SK-N-SH treated with all-trans-retinoic acid at 6 μM for 48 hours (cell line): ENCODE results near the gene CAMTA2.

Experiments
- ATAC-seq: fragments of 200-7000 bp; cut with Tn5 transposase; 3 replicates; pipeline ENCODE4 v1.9.1; 2020; ENCODE audit warnings: mild to moderate bottlenecking, moderate library complexity
- ARNTL ChIP-seq: fragments of 450-650 bp; formaldehyde crosslinking; IDR thresholded peaks from 2 replicates; pipeline ENCODE4 v1.5.0; 2020; ENCODE audit warnings: low read depth, mild to moderate bottlenecking, moderate library complexity, borderline replicate concordance
- BACH2 ChIP-seq: fragments of 250-450 bp; sonication (Bioruptor Pico); IDR thresholded peaks from 2 replicates; pipeline ENCODE4 v1.9.0; 2021; ENCODE audit warnings: mild to moderate bottlenecking, borderline replicate concordance
- CSDC2 ChIP-seq: fragments of 250-450 bp; sonication (Bioruptor Pico); IDR thresholded peaks from 2 replicates; pipeline ENCODE4 v1.5.0; 2020; ENCODE audit warnings: mild to moderate bottlenecking, moderate library complexity
- ESRRG ChIP-seq: fragments of 250-450 bp; sonication (Bioruptor Pico); IDR thresholded peaks from 2 replicates; pipeline ENCODE4 v1.6.1; 2021; ENCODE audit warnings: mild to moderate bottlenecking
- GLIS3 ChIP-seq: fragments of 250-450 bp; sonication (Bioruptor Pico); IDR thresholded peaks from 2 replicates; pipeline ENCODE4 v1.5.0; 2020; ENCODE audit warnings: mild to moderate bottlenecking, moderate library complexity
- POU6F1 ChIP-seq: fragments of 250-450 bp; sonication (Bioruptor Pico); IDR thresholded peaks from 2 replicates; pipeline ENCODE4 v1.8.0; 2021; ENCODE audit warnings: low read depth, mild to moderate bottlenecking, moderate library complexity, borderline replicate concordance
- PPARA ChIP-seq: fragments of 250-450 bp; sonication (Bioruptor Pico); IDR thresholded peaks from 2 replicates; pipeline ENCODE4 v1.5.0; 2020; ENCODE audit warnings: mild to moderate bottlenecking, borderline replicate concordance
- RARB ChIP-seq: fragments of 250-450 bp; sonication (Bioruptor Pico); IDR thresholded peaks from 2 replicates; pipeline ENCODE4 v1.8.0; 2021; ENCODE audit warnings: mild to moderate bottlenecking, moderate library complexity
- ZFP3 ChIP-seq: fragments of 250-450 bp; sonication (Bioruptor Pico); IDR thresholded peaks from 2 replicates; pipeline ENCODE4 v1.5.0; 2020; ENCODE audit warnings: mild to moderate bottlenecking, moderate library complexity
- ZFP30 ChIP-seq: fragments of 450-650 bp; formaldehyde crosslinking; IDR thresholded peaks from 2 replicates; pipeline ENCODE4 v1.5.0; 2022; ENCODE audit warnings: mild to moderate bottlenecking, moderate library complexity
- ZNF565 ChIP-seq: fragments of 450-650 bp; formaldehyde crosslinking; conservative IDR thresholded peaks from 2 replicates; pipeline ENCODE4 v1.5.0; 2020; ENCODE audit warnings: low read depth, mild to moderate bottlenecking, moderate library complexity
- ZNF8 ChIP-seq: fragments of 450-650 bp; formaldehyde crosslinking; IDR thresholded peaks from 2 replicates; pipeline ENCODE4 v1.5.0; 2020; ENCODE audit warnings: mild to moderate bottlenecking, moderate library complexity
- TF ChIP-seq, protein P1 (sequence below): fragments of 250-450 bp; sonication (Bioruptor Pico); IDR thresholded peaks from 2 replicates; pipeline ENCODE4 v1.5.1; 2020; ENCODE audit warnings: low read depth, mild to moderate bottlenecking, moderate library complexity
- TF ChIP-seq, protein P2 (sequence below): fragments of 250-450 bp; sonication (Bioruptor Pico); IDR thresholded peaks from 2 replicates; pipeline ENCODE4 v1.5.0; 2020; ENCODE audit warnings: mild to moderate bottlenecking, moderate library complexity
- TF ChIP-seq, protein P3 (sequence below): fragments of 250-450 bp; sonication (Bioruptor Pico); IDR thresholded peaks from 2 replicates; pipeline ENCODE4 v1.8.0; 2020; ENCODE audit warnings: mild to moderate bottlenecking, moderate library complexity, borderline replicate concordance

The CAMTA2 gene

GRCh38 chr17:4968486-4969046 lies 18.9 kb downstream of the CAMTA2 start (continued):
- no peak for TF ChIP-seq ZNF8 (CRISPR knock-in tag)
- no peak for TF ChIP-seq CSDC2 (CRISPR knock-in tag)
- no peak for TF ChIP-seq PPARA (CRISPR knock-in tag)

GRCh38 chr17:4967539-4968485 lies 19.7 kb downstream of the CAMTA2 start, which contains the start of gene SPAG7:
Gene SPAG7 (minus strand): TSS chr17:4967817. CDS start chr17:4967804, 13 bp downstream.
- peak; percentile 72 for ATAC-seq
- TF ChIP-seq, protein P1, sequence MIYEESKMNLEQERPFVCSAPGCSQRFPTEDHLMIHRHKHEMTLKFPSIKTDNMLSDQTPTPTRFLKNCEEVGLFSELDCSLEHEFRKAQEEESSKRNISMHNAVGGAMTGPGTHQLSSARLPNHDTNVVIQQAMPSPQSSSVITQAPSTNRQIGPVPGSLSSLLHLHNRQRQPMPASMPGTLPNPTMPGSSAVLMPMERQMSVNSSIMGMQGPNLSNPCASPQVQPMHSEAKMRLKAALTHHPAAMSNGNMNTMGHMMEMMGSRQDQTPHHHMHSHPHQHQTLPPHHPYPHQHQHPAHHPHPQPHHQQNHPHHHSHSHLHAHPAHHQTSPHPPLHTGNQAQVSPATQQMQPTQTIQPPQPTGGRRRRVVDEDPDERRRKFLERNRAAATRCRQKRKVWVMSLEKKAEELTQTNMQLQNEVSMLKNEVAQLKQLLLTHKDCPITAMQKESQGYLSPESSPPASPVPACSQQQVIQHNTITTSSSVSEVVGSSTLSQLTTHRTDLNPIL (CRISPR knock-in tag): no peak
- no peak for TF ChIP-seq RARB (CRISPR knock-in tag)
- TF ChIP-seq POU6F1: 0 out of 2 replicates have a peak, but pooled peaks have one; percentile 55
- TF ChIP-seq CSDC2 (CRISPR knock-in tag): no peak

GRCh38 chr17:4966844-4967538 lies 20.5 kb downstream of the CAMTA2 start:
- peak; percentile 91 for ATAC-seq
- no peak for TF ChIP-seq GLIS3 (CRISPR knock-in tag)
- no peak for TF ChIP-seq ARNTL (CRISPR knock-in tag)
- TF ChIP-seq ZNF8 (CRISPR knock-in tag): no peak
- TF ChIP-seq ZNF565 (CRISPR knock-in tag): no peak
- no peak for TF ChIP-seq ESRRG
- TF ChIP-seq ZFP3: 0 out of 2 replicates have a peak, but pooled peaks have one; percentile 56

DNA sequence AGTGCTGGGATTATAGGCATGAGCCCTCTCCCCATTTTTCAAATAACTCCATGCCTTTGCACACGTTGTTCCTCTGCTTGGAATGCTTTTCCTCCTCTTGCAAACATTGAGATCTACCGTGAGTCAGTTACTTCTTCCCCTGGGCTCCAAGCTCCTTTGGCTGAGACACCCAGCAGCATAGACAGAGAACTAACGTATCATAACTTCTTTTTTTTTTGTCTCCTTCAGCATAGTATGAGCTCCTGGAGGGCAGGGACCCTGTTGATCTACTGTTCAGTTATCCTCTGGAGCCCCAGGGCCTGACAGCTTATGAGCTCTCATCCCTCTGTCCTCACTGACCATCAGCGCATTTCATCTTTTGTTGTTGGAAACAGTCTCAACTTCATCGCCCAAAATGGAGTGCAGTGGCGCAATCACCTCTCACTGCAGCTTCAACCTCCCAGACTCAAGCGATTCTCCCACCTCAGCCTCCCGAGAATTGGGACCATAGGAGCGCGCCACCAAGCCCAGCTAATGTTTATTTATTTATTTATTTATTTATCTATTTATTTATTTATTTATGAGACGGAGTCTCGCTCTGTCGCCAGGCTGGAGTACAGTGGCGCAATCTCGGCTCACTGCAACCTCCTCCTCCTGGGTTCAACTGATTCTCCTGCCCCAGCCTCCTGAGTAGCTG lies 22.0 kb downstream of the CAMTA2 start:
- TF ChIP-seq PPARA (CRISPR knock-in tag) (no peak), RARB (CRISPR knock-in tag) (no peak), ZFP30 (no peak), BACH2 (no peak), ZNF565 (CRISPR knock-in tag) (no peak)
- TF ChIP-seq, protein P2, sequence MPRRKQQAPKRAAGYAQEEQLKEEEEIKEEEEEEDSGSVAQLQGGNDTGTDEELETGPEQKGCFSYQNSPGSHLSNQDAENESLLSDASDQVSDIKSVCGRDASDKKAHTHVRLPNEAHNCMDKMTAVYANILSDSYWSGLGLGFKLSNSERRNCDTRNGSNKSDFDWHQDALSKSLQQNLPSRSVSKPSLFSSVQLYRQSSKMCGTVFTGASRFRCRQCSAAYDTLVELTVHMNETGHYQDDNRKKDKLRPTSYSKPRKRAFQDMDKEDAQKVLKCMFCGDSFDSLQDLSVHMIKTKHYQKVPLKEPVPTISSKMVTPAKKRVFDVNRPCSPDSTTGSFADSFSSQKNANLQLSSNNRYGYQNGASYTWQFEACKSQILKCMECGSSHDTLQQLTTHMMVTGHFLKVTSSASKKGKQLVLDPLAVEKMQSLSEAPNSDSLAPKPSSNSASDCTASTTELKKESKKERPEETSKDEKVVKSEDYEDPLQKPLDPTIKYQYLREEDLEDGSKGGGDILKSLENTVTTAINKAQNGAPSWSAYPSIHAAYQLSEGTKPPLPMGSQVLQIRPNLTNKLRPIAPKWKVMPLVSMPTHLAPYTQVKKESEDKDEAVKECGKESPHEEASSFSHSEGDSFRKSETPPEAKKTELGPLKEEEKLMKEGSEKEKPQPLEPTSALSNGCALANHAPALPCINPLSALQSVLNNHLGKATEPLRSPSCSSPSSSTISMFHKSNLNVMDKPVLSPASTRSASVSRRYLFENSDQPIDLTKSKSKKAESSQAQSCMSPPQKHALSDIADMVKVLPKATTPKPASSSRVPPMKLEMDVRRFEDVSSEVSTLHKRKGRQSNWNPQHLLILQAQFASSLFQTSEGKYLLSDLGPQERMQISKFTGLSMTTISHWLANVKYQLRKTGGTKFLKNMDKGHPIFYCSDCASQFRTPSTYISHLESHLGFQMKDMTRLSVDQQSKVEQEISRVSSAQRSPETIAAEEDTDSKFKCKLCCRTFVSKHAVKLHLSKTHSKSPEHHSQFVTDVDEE (CRISPR knock-in tag): no peak
- TF ChIP-seq, protein P3, sequence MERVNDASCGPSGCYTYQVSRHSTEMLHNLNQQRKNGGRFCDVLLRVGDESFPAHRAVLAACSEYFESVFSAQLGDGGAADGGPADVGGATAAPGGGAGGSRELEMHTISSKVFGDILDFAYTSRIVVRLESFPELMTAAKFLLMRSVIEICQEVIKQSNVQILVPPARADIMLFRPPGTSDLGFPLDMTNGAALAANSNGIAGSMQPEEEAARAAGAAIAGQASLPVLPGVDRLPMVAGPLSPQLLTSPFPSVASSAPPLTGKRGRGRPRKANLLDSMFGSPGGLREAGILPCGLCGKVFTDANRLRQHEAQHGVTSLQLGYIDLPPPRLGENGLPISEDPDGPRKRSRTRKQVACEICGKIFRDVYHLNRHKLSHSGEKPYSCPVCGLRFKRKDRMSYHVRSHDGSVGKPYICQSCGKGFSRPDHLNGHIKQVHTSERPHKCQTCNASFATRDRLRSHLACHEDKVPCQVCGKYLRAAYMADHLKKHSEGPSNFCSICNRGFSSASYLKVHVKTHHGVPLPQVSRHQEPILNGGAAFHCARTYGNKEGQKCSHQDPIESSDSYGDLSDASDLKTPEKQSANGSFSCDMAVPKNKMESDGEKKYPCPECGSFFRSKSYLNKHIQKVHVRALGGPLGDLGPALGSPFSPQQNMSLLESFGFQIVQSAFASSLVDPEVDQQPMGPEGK (CRISPR knock-in tag): no peak
- ATAC-seq: no peak
